Neuronal stem cell (in vitro differentiated cells): Measurements from ENCODE around the gene SERPINA5. TPM values are rescaled to one million over a fixed set of nuclear protein-coding genes. Genes with fewer than 3 reads are reported as not detected.

Experiments used
- DNase-seq: peaks from one replicate; pipeline ENCODE4 v3.0.0-alpha.2; 2013; ENCODE audit warnings: low spot score
- H2AFZ ChIP-seq: one replicate; pipeline ENCODE4 v1.6.1; 2013; ENCODE audit warnings: mild to moderate bottlenecking, low read length, inconsistent platforms
- H2AK5ac ChIP-seq: 2 replicates; pipeline ENCODE4 v1.6.1; 2013; ENCODE audit warnings: low read depth, mild to moderate bottlenecking, inconsistent platforms, low read length, moderate library complexity, mixed read lengths
- H2BK120ac ChIP-seq: 2 replicates; pipeline ENCODE4 v1.6.1; 2013; ENCODE audit warnings: low read depth, mild to moderate bottlenecking, inconsistent platforms, low read length, moderate library complexity, mixed read lengths
- H2BK12ac ChIP-seq: one replicate; pipeline ENCODE4 v1.6.1; 2013; ENCODE audit warnings: low read length, inconsistent platforms
- H2BK15ac ChIP-seq: 2 replicates; pipeline ENCODE4 v1.6.1; 2013; ENCODE audit warnings: mild to moderate bottlenecking, low read length, inconsistent platforms, mixed read lengths
- H2BK5ac ChIP-seq: one replicate; pipeline ENCODE4 v1.6.1; 2013; ENCODE audit warnings: inconsistent platforms, mild to moderate bottlenecking, low read length, moderate library complexity
- H3K14ac ChIP-seq: one replicate; pipeline ENCODE4 v1.6.1; 2013; ENCODE audit warnings: low read length, inconsistent platforms
- H3K18ac ChIP-seq: 2 replicates; pipeline ENCODE4 v1.6.1; 2013; ENCODE audit warnings: low read length, inconsistent platforms
- H3K23ac ChIP-seq: 2 replicates; pipeline ENCODE4 v1.6.1; 2013; ENCODE audit warnings: low read depth, mild to moderate bottlenecking, mixed read lengths, low read length, inconsistent platforms; ENCODE audit not compliant: poor library complexity
- H3K27ac ChIP-seq: replicated peaks from 3 replicates; pipeline ENCODE4 v1.5.1; 2013; ENCODE audit warnings: low read length, inconsistent platforms
- H3K27me3 ChIP-seq, 3 experiments: 2 replicates each; pipeline ENCODE4 v1.6.1; 2013; ENCODE audit warnings: low read length in 3 of 3, mild to moderate bottlenecking in 2 of 3, inconsistent platforms in 1 of 3, low read depth in 1 of 3, mixed read lengths in 1 of 3, moderate library complexity in 1 of 3; ENCODE audit not compliant: control insufficient read depth in 3 of 3, insufficient read depth in 3 of 3
- H3K36me3 ChIP-seq, 2 donors: replicated peaks in 1 of 2; 2 replicates each; pipeline ENCODE4 v1.6.1; 2013; ENCODE audit warnings: low read length in 2 of 2; ENCODE audit not compliant: control insufficient read depth in 2 of 2, insufficient read depth in 2 of 2
- H3K4ac ChIP-seq: 2 replicates; pipeline ENCODE4 v1.6.1; 2013; ENCODE audit warnings: inconsistent platforms, mild to moderate bottlenecking, low read length, moderate library complexity
- H3K4me1 ChIP-seq, 2 donors: 1 replicate in 1 of 2; 2 replicates in 1 of 2; pipeline ENCODE4 v1.6.1; 2013; ENCODE audit warnings: low read length in 2 of 2, low read depth in 1 of 2; ENCODE audit not compliant: control insufficient read depth in 2 of 2, insufficient read depth in 1 of 2
- H3K4me2 ChIP-seq: one replicate; pipeline ENCODE4 v1.6.1; 2013; ENCODE audit warnings: mild to moderate bottlenecking, low read length, inconsistent platforms; ENCODE audit not compliant: insufficient read depth, poor library complexity, severe bottlenecking
- H3K4me3 ChIP-seq, 2 donors: 2 replicates each; pipeline ENCODE4 v1.5.1; 2013; ENCODE audit warnings: low read length in 2 of 2, mild to moderate bottlenecking in 2 of 2, inconsistent platforms in 1 of 2, moderate library complexity in 1 of 2
- H3K79me1 ChIP-seq: one replicate; pipeline ENCODE4 v1.6.1; 2013; ENCODE audit warnings: low read depth, mild to moderate bottlenecking, inconsistent platforms, low read length, moderate library complexity
- H3K9ac ChIP-seq: one replicate; pipeline ENCODE4 v1.6.1; 2013; ENCODE audit warnings: mild to moderate bottlenecking, low read depth, low read length, inconsistent platforms; ENCODE audit not compliant: poor library complexity
- H3K9me3 ChIP-seq, 2 donors: replicated peaks in 1 of 2; 2 replicates each; pipeline versions ENCODE3 to v1.6.1; 2013; ENCODE audit warnings: low read length in 2 of 2, mild to moderate bottlenecking in 2 of 2, inconsistent platforms in 1 of 2, low read depth in 1 of 2, mixed read lengths in 1 of 2, moderate library complexity in 1 of 2; ENCODE audit not compliant: control insufficient read depth in 2 of 2, insufficient read depth in 1 of 2
- H4K8ac ChIP-seq: one replicate; pipeline ENCODE4 v1.6.1; 2013; ENCODE audit warnings: low read depth, mild to moderate bottlenecking, inconsistent platforms, low read length, moderate library complexity
- H4K91ac ChIP-seq: one replicate; pipeline ENCODE4 v1.6.1; 2013; ENCODE audit warnings: low read length, low read depth, mild to moderate bottlenecking, inconsistent platforms; ENCODE audit not compliant: poor library complexity
- WGBS, 2 donors: extraction: QIAGEN DNeasy Blood & Tissue Kit; methylation state at CpG; one replicate each; pipeline ENCODE4 v1.1.7; 2013; ENCODE audit warnings: missing lambda C conversion rate in 2 of 2, mixed read lengths in 1 of 2; ENCODE audit not compliant: insufficient read length in 2 of 2, insufficient replicate concordance in 1 of 2; ENCODE audit errors: extremely low coverage in 2 of 2; 5-methylcytosine and 5-hydroxymethylcytosine counted together
- polyA plus RNA-seq, 2 experiments: library from polyadenylated mRNA; stranded (reverse); fragments of 200-250 nt; gene quantifications; one replicate each; pipeline ENCODE4 v1.2.3, GENCODE V29; 2013

The SERPINA5 gene, protein sequence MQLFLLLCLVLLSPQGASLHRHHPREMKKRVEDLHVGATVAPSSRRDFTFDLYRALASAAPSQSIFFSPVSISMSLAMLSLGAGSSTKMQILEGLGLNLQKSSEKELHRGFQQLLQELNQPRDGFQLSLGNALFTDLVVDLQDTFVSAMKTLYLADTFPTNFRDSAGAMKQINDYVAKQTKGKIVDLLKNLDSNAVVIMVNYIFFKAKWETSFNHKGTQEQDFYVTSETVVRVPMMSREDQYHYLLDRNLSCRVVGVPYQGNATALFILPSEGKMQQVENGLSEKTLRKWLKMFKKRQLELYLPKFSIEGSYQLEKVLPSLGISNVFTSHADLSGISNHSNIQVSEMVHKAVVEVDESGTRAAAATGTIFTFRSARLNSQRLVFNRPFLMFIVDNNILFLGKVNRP
- 2.4 TPM for polyA plus RNA-seq (2013, experiment 1 of 2)
- polyA plus RNA-seq (2013, experiment 2 of 2): 2.5 TPM

- Histone ChIP-seq H2BK15ac (no peak within 1 kb of the TSS), H3K4me1 (peaks cover 0 to 10% of the 10 kb centered on the region in 2 donors), H3K14ac (no peak within 1 kb of the TSS), H3K36me3 (no peaks in the 10 kb centered on the region), H2AFZ (peak within 1 kb of the TSS; percentile 59), H3K4ac (no peak within 1 kb of the TSS), H2AK5ac (no peak within 1 kb of the TSS), H3K18ac (peak within 1 kb of the TSS; percentile 12), H3K4me2 (no peak within 1 kb of the TSS), H2BK120ac (no peak within 1 kb of the TSS), H3K9ac (no peak within 1 kb of the TSS), H4K91ac (no peak within 1 kb of the TSS), H2BK5ac (no peak within 1 kb of the TSS), H3K9me3 (peaks cover 0 to under 1% of the 10 kb centered on the region in 2 donors), H4K8ac (no peak within 1 kb of the TSS), H2BK12ac (no peak within 1 kb of the TSS), H3K4me3 (no peak within 1 kb of the TSS), H3K23ac (no peak within 1 kb of the TSS), H3K79me1 (no peaks in the 10 kb centered on the region), H3K27ac (no peak within 1 kb of the TSS), H3K27me3 (no peaks in the 10 kb centered on the region)
- no peak for DNase-seq
- WGBS, 2 donors: no CpG with 5 or more reads among the region's 18 CpGs
These were observed at the start of gene SERPINA5 for GRCh38 chr14:94581127-94581999. TSS of gene SERPINA5 (plus strand) at chr14:94581426. CDS start at chr14:94587363, 5,937 bp downstream.

GRCh38 chr14:94532447-94532846 is 48.8 kb upstream of the SERPINA5 start:
- no peak overlapping the region for H4K91ac ChIP-seq
- no peak overlapping the region for H2BK5ac ChIP-seq
- no CpG with 5 or more reads among the region's 2 CpGs for WGBS, 2 donors
- no peaks in the 10 kb centered on the region for H3K4me1 ChIP-seq
- H3K27ac ChIP-seq: no peak overlapping the region
- DNase-seq: no peak
- no peaks in the 10 kb centered on the region for H3K36me3 ChIP-seq
- no peaks in the 10 kb centered on the region for H3K27me3 ChIP-seq
- H3K23ac ChIP-seq: no peak overlapping the region
- no peak overlapping the region for H2AK5ac ChIP-seq
- no peak overlapping the region for H3K14ac ChIP-seq
- H4K8ac ChIP-seq: no peak overlapping the region
- H3K79me1 ChIP-seq: no peaks in the 10 kb centered on the region
- H3K18ac ChIP-seq: no peak overlapping the region
- H2BK12ac ChIP-seq: no peak overlapping the region
- no peak overlapping the region for H3K4me3 ChIP-seq
- no peak overlapping the region for H2AFZ ChIP-seq
- peaks cover 0 to 2% of the 10 kb centered on the region in 2 donors for H3K9me3 ChIP-seq
- H3K4ac ChIP-seq: no peak overlapping the region
- H2BK15ac ChIP-seq: no peak overlapping the region
- H3K4me2 ChIP-seq: no peak overlapping the region
- H2BK120ac ChIP-seq: no peak overlapping the region
- no peak overlapping the region for H3K9ac ChIP-seq

GRCh38 chr14:94535506-94535905 is 45.7 kb upstream of the SERPINA5 start:
- H3K79me1 ChIP-seq: no peaks in the 10 kb centered on the region
- H3K27me3 ChIP-seq: no peaks in the 10 kb centered on the region
- no peak overlapping the region for H3K9ac ChIP-seq
- DNase-seq: no peak
- no CpG with 5 or more reads among the region's 3 CpGs for WGBS, 2 donors
- H3K4ac ChIP-seq: no peak overlapping the region
- no peak overlapping the region for H2BK120ac ChIP-seq
- no peak overlapping the region for H4K8ac ChIP-seq
- no peak overlapping the region for H3K4me3 ChIP-seq
- no peak overlapping the region for H3K14ac ChIP-seq
- no peak overlapping the region for H2BK15ac ChIP-seq
- H3K27ac ChIP-seq: no peak overlapping the region
- no peak overlapping the region for H2BK5ac ChIP-seq
- no peak overlapping the region for H3K4me2 ChIP-seq
- H3K18ac ChIP-seq: no peak overlapping the region
- H3K36me3 ChIP-seq: no peaks in the 10 kb centered on the region
- H2AFZ ChIP-seq: no peak overlapping the region
- no peak overlapping the region for H4K91ac ChIP-seq
- H2BK12ac ChIP-seq: no peak overlapping the region
- peaks cover 0 to 2% of the 10 kb centered on the region in 2 donors for H3K4me1 ChIP-seq
- no peak overlapping the region for H2AK5ac ChIP-seq
- no peak overlapping the region for H3K23ac ChIP-seq
- H3K9me3 ChIP-seq: peaks cover 0 to 2% of the 10 kb centered on the region in 2 donors

GRCh38 chr14:94536836-94537235 is 44.4 kb upstream of the SERPINA5 start:
- Histone ChIP-seq H2BK5ac (no peak overlapping the region), H3K4me2 (no peak overlapping the region), H3K9ac (no peak overlapping the region), H3K4ac (no peak overlapping the region), H2BK15ac (no peak overlapping the region), H3K36me3 (no peaks in the 10 kb centered on the region), H2BK12ac (no peak overlapping the region), H3K4me1 (peaks cover 0 to 4% of the 10 kb centered on the region in 2 donors), H3K23ac (no peak overlapping the region), H4K8ac (no peak overlapping the region), H3K79me1 (no peaks in the 10 kb centered on the region), H3K27me3 (no peaks in the 10 kb centered on the region), H3K4me3 (no peak overlapping the region), H2AFZ (no peak overlapping the region), H3K14ac (no peak overlapping the region), H4K91ac (no peak overlapping the region), H3K27ac (no peak overlapping the region), H3K9me3 (no peaks in the 10 kb centered on the region), H2AK5ac (no peak overlapping the region), H2BK120ac (no peak overlapping the region), H3K18ac (no peak overlapping the region)
- WGBS, 2 donors: no CpG with 5 or more reads among the region's 2 CpGs
- DNase-seq: no peak
